Liver (tissue), 9 donors: ENCODE measurements around the gene EIF4G2. TPM values are rescaled to one million over a fixed set of nuclear protein-coding genes. Genes with fewer than 3 reads are reported as not detected.

Experiments used
- DNase-seq: peaks from one replicate; pipeline ENCODE4 v3.0.0-alpha.2; 2017; ENCODE audit warnings: low spot score
- H3K27ac ChIP-seq, 2 donors: one replicate each; pipeline ENCODE4 v1.7.0; 2013; ENCODE audit warnings: inconsistent platforms in 2 of 2, low read length in 2 of 2, control low read depth in 1 of 2, low read depth in 1 of 2, mild to moderate bottlenecking in 1 of 2
- H3K27me3 ChIP-seq, 4 donors: one replicate each; pipeline versions ENCODE4 v1.6.1 to v1.7.0; 2013; ENCODE audit warnings: low read length in 3 of 4, inconsistent platforms in 1 of 4, mild to moderate bottlenecking in 1 of 4, moderate library complexity in 1 of 4; ENCODE audit not compliant: control insufficient read depth in 4 of 4, insufficient read depth in 4 of 4
- H3K36me3 ChIP-seq, 4 donors: one replicate each; pipeline versions ENCODE4 v1.6.1 to v1.7.0; 2013; ENCODE audit warnings: low read length in 3 of 4, mild to moderate bottlenecking in 3 of 4, low read depth in 1 of 4, moderate library complexity in 1 of 4; ENCODE audit not compliant: control insufficient read depth in 4 of 4, insufficient read depth in 3 of 4
- H3K4me1 ChIP-seq, 4 donors: one replicate each; pipeline versions ENCODE4 v1.6.1 to v1.7.0; 2013; ENCODE audit warnings: low read length in 3 of 4, mild to moderate bottlenecking in 3 of 4, moderate library complexity in 1 of 4; ENCODE audit not compliant: control insufficient read depth in 4 of 4, insufficient read depth in 4 of 4
- H3K4me3 ChIP-seq, 3 donors: one replicate each; pipeline versions ENCODE4 v1.6.1 to v1.7.0; 2013; ENCODE audit warnings: low read length in 3 of 3, control low read depth in 1 of 3, low read depth in 1 of 3, mild to moderate bottlenecking in 1 of 3
- H3K9ac ChIP-seq, 2 donors: one replicate each; pipeline ENCODE4 v1.7.0; 2013; ENCODE audit warnings: low read length in 2 of 2, mild to moderate bottlenecking in 2 of 2, moderate library complexity in 2 of 2, control low read depth in 1 of 2, low read depth in 1 of 2
- H3K9me3 ChIP-seq, 4 donors: one replicate each; pipeline versions ENCODE4 v1.6.1 to v1.7.0; 2013; ENCODE audit warnings: low read length in 3 of 4; ENCODE audit not compliant: control insufficient read depth in 4 of 4
- ATF3 ChIP-seq: IDR thresholded peaks from 2 replicates; pipeline ENCODE4 v1.6.1; 2016; ENCODE audit warnings: antibody characterized with exemption
- CTCF ChIP-seq: fragments of 150-350 bp; IDR thresholded peaks from 2 replicates; pipeline ENCODE4 v1.5.1; 2017; ENCODE audit warnings: improper control_type of control experiment, low read depth, low read length; ENCODE audit not compliant: missing input control
- EGR1 ChIP-seq, 2 donors: IDR thresholded peaks; 2 replicates each; pipeline ENCODE4 v1.6.1; 2016 to 2018; ENCODE audit warnings: antibody characterized with exemption in 2 of 2, low read depth in 2 of 2
- FOXA1 ChIP-seq: IDR thresholded peaks from 2 replicates; pipeline ENCODE4 v1.6.1; 2016; ENCODE audit warnings: antibody characterized with exemption
- GABPA ChIP-seq, 2 donors: IDR thresholded peaks in 1 of 2; conservative IDR thresholded peaks in 1 of 2; 2 replicates each; pipeline ENCODE4 v1.6.1; 2016; ENCODE audit warnings: antibody characterized with exemption in 2 of 2, mild to moderate bottlenecking in 1 of 2, moderate library complexity in 1 of 2
- HNF4A ChIP-seq, 2 donors: conservative IDR thresholded peaks; 2 replicates each; pipeline ENCODE4 v1.6.1; 2016; ENCODE audit warnings: antibody characterized with exemption in 2 of 2, mild to moderate bottlenecking in 2 of 2
- HNF4G ChIP-seq: IDR thresholded peaks from 2 replicates; pipeline ENCODE4 v1.6.1; 2016; ENCODE audit warnings: antibody characterized with exemption
- NR2F2 ChIP-seq: IDR thresholded peaks from 2 replicates; pipeline ENCODE4 v1.6.1; 2016; ENCODE audit warnings: antibody characterized with exemption
- RAD21 ChIP-seq, 2 donors: IDR thresholded peaks; 2 replicates each; pipeline ENCODE4 v1.6.1; 2016; ENCODE audit warnings: antibody characterized with exemption in 2 of 2, mild to moderate bottlenecking in 2 of 2
- REST ChIP-seq: IDR thresholded peaks from 2 replicates; pipeline ENCODE4 v1.6.1; 2016; ENCODE audit warnings: antibody characterized with exemption, mild to moderate bottlenecking
- RXRA ChIP-seq, 2 donors: IDR thresholded peaks; 2 replicates each; pipeline ENCODE4 v1.6.1; 2017 to 2018; ENCODE audit warnings: antibody characterized with exemption in 2 of 2, mild to moderate bottlenecking in 1 of 2
- SP1 ChIP-seq: IDR thresholded peaks from 2 replicates; pipeline ENCODE4 v1.6.1; 2018; ENCODE audit warnings: antibody characterized with exemption, mild to moderate bottlenecking
- TAF1 ChIP-seq: conservative IDR thresholded peaks from 2 replicates; pipeline ENCODE4 v1.6.1; 2016; ENCODE audit warnings: antibody characterized with exemption, mild to moderate bottlenecking
- YY1 ChIP-seq: IDR thresholded peaks from 2 replicates; pipeline ENCODE4 v1.6.1; 2016; ENCODE audit warnings: antibody characterized with exemption, mild to moderate bottlenecking
- WGBS: extraction: QIAGEN DNeasy Blood & Tissue Kit; methylation state at CpG from one replicate; pipeline ENCODE4 v1.1.7; 2013; 5-methylcytosine and 5-hydroxymethylcytosine counted together
- polyA plus RNA-seq, 2 donors: library from polyadenylated mRNA; stranded (reverse) in 1 of 2; unstranded in 1 of 2; fragments of 200-250 nt in 1 of 2; fragments of >200 nt in 1 of 2; fragmentation: Nextera tagmentation in 1 of 2; extraction: Ambion mirVana in 1 of 2; gene quantifications; one replicate each; pipeline versions ENCODE4 v1.2.1 to v1.2.3, GENCODE V29; 2013 to 2015
- total RNA-seq, 2 donors: library from RNA; depleted of rRNA; stranded (reverse); fragments of >200 nt; gene quantifications; one replicate each; pipeline ENCODE4 v1.2.3, GENCODE V29; 2014
- TF ChIP-seq, protein P1 (sequence below): IDR thresholded peaks from 2 replicates; pipeline ENCODE4 v1.6.1; 2016; ENCODE audit warnings: antibody characterized with exemption
- donor health status: healthy.
- donor health status: healthy.
- donor health status: healthy.
- donor health status: healthy.
- donor health status: healthy.

The EIF4G2 gene
- total and polyA plus RNA-seq, 4 donors = 126 to 268 (median 209) TPM

- Histone ChIP-seq H3K4me1 (peaks cover 0 to 19% (median 14%) of the 10 kb centered on the region in 4 donors), H3K4me3 (no peak overlapping the region), H3K9me3 (no peaks in the 10 kb centered on the region), H3K36me3 (peaks cover 3 to 22% (median 20%) of the 10 kb centered on the region in 4 donors), H3K9ac (no peak overlapping the region), H3K27ac (no peak overlapping the region), H3K27me3 (no peaks in the 10 kb centered on the region)
- WGBS = 96% methylated on average over 2 of the region's 2 CpGs
- no peak for TF ChIP-seq NR2F2
- no peak for TF ChIP-seq TAF1
- no peak for TF ChIP-seq ATF3
- TF ChIP-seq FOXA1 = no peak
- TF ChIP-seq YY1 = no peak
- no peak for TF ChIP-seq CTCF
- TF ChIP-seq HNF4G = no peak
- TF ChIP-seq SP1 = no peak
- TF ChIP-seq RXRA (IDR thresholded peaks at IDR 0.05) = no peak
- no peak for TF ChIP-seq RAD21 (IDR thresholded peaks at IDR 0.05)
- TF ChIP-seq HNF4A (conservative IDR thresholded peaks at IDR 0.05) = no peak
- no peak for TF ChIP-seq EGR1 (IDR thresholded peaks at IDR 0.05; ENCODE audit: low read depth in 2 of 2)
- TF ChIP-seq, protein P1, sequence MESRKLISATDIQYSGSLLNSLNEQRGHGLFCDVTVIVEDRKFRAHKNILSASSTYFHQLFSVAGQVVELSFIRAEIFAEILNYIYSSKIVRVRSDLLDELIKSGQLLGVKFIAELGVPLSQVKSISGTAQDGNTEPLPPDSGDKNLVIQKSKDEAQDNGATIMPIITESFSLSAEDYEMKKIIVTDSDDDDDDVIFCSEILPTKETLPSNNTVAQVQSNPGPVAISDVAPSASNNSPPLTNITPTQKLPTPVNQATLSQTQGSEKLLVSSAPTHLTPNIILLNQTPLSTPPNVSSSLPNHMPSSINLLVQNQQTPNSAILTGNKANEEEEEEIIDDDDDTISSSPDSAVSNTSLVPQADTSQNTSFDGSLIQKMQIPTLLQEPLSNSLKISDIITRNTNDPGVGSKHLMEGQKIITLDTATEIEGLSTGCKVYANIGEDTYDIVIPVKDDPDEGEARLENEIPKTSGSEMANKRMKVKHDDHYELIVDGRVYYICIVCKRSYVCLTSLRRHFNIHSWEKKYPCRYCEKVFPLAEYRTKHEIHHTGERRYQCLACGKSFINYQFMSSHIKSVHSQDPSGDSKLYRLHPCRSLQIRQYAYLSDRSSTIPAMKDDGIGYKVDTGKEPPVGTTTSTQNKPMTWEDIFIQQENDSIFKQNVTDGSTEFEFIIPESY = no peak
- no peak for DNase-seq
Measured at GRCh38 chr11:10855295-10855694, 46.6 kb upstream of the EIF4G2 start.

DNA sequence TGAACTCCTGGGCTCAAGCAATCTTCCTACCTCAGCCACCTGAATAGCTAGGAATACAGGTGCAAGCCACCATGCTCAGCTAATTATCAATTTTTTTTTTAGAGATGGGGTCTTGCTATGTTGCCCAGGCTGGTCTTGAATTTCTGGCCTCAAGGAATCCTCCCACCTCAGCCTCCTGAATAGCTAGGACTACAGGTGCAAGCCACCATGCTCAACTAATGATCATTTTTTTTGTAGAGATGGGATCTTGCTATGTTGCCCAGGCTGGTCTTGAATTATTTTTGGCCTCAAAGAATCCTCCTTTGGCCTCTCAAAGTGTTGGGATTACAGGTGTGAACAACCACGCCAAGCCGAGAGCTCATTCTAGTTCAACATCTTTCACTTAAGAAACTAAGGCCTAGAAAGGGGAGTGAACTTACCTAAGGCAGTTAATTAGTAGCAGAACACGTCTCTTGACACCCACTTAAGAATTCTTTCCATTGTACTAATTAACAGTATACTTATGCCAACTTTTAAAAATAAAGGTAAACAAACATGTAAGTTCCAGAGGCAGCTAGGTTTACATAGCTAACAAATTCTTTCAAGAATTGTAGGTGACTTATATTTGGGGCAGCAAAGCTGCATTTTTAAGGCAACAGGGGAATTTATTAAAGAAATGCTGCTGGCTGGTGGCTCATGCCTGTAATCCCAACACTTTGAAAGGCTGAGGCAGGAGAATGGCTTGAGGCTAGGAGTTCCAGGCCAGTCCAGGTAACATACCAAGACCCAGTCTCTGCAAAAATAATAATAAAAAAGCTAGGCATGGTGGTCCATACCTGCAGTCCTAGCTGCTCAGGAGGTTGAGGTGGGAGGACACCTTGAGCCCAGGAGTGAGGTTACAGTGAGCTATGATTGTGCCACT is 39.5 kb upstream of the EIF4G2 start:
- TF ChIP-seq CTCF (no peak), HNF4A (conservative IDR thresholded peaks at IDR 0.05) (no peak), YY1 (no peak), REST (no peak), GABPA (IDR thresholded peaks at IDR 0.05 in 1 of 2, conservative IDR thresholded peaks at IDR 0.05 in 1 of 2) (no peak), HNF4G (no peak), ATF3 (no peak), NR2F2 (no peak), RXRA (IDR thresholded peaks at IDR 0.05) (no peak)
- TF ChIP-seq, protein P1 = no peak
- DNase-seq = no peak
- no peak overlapping the region for H3K9ac ChIP-seq
- H3K4me3 ChIP-seq = no peak overlapping the region
- WGBS = 96% methylated on average over 3 of the region's 3 CpGs
- no peaks in the 10 kb centered on the region for H3K9me3 ChIP-seq
- peaks cover 0 to 1% (median 0%) of the 10 kb centered on the region in 4 donors for H3K4me1 ChIP-seq
- no peak overlapping the region for H3K27ac ChIP-seq
- peaks cover 0 to 5% (median 2%) of the 10 kb centered on the region in 4 donors for H3K36me3 ChIP-seq
- H3K27me3 ChIP-seq = no peaks in the 10 kb centered on the region
